Smooth muscle cell (in vitro differentiated cells): ENCODE results near the gene DAB2IP. TPM values are rescaled to one million over a fixed set of nuclear protein-coding genes. Genes with fewer than 3 reads are reported as not detected.

Experiments
- DNase-seq: peaks from one replicate; lab custom pipeline; 2025; ENCODE audit not compliant: unreplicated experiment; lab: John Stamatoyannopoulos, UW
- H2AFZ ChIP-seq: fragments of 200-600 bp; sonication (generic); 2 replicates; pipeline ENCODE4 v1.6.0; 2016; ENCODE audit warnings: antibody characterized with exemption, low read depth, mild to moderate bottlenecking
- H3F3A ChIP-seq: fragments of 200-600 bp; sonication (generic); 2 replicates; pipeline ENCODE4 v1.6.0; 2017; ENCODE audit warnings: antibody characterized with exemption, low read depth
- H3K27ac ChIP-seq: fragments of 200-600 bp; sonication (generic); 2 replicates; pipeline ENCODE4 v1.5.1; 2016; ENCODE audit warnings: low read depth, mild to moderate bottlenecking
- H3K27me3 ChIP-seq: fragments of 200-600 bp; sonication (generic); 2 replicates; pipeline ENCODE4 v1.6.1; 2016; ENCODE audit warnings: low read depth, mild to moderate bottlenecking
- H3K36me3 ChIP-seq: fragments of 200-600 bp; sonication (generic); 2 replicates; pipeline ENCODE4 v1.5.1; 2016; ENCODE audit warnings: low read depth
- H3K4me1 ChIP-seq: fragments of 200-600 bp; sonication (generic); 2 replicates; pipeline ENCODE4 v1.5.1; 2016; ENCODE audit warnings: low read depth
- H3K4me2 ChIP-seq: fragments of 200-600 bp; sonication (generic); 2 replicates; pipeline ENCODE4 v1.6.0; 2016; ENCODE audit warnings: mild to moderate bottlenecking
- H3K4me3 ChIP-seq: fragments of 200-600 bp; sonication (generic); 2 replicates; pipeline ENCODE4 v1.5.1; 2016; ENCODE audit warnings: mild to moderate bottlenecking
- H3K79me2 ChIP-seq: fragments of 200-600 bp; sonication (generic); 2 replicates; pipeline ENCODE4 v1.6.0; 2016; ENCODE audit warnings: low read depth, mild to moderate bottlenecking
- H3K9ac ChIP-seq: fragments of 200-600 bp; sonication (generic); 2 replicates; pipeline ENCODE4 v1.6.0; 2016; ENCODE audit warnings: low read depth
- H3K9me3 ChIP-seq: fragments of 200-600 bp; sonication (generic); replicated peaks from 2 replicates; pipeline ENCODE4 v1.5.1; 2016; ENCODE audit warnings: low read depth
- H4K20me1 ChIP-seq: fragments of 200-600 bp; sonication (generic); 2 replicates; pipeline ENCODE4 v1.6.0; 2016; ENCODE audit warnings: low read depth
- CTCF ChIP-seq: fragments of 200-600 bp; sonication (generic); IDR thresholded peaks from 2 replicates; pipeline ENCODE4 v1.5.1; 2017; ENCODE audit warnings: borderline replicate concordance, mild to moderate bottlenecking, antibody characterized with exemption; ENCODE audit not compliant: insufficient read depth, poor library complexity, severe bottlenecking
- WGBS: methylation state at CpG from one replicate; pipeline ENCODE4 v1.1.7; 2016; ENCODE audit warnings: low lambda C conversion rate; 5-methylcytosine and 5-hydroxymethylcytosine counted together
- polyA plus RNA-seq: library from polyadenylated mRNA; unstranded; fragments of >200 nt; fragmentation: Nextera tagmentation; extraction: Ambion mirVana; gene quantifications from 2 replicates; pipeline ENCODE4 v1.2.1, GENCODE V29; 2016
- total RNA-seq: library from RNA; depleted of rRNA; stranded (reverse); fragments of >200 nt; gene quantifications from 2 replicates; pipeline ENCODE4 v1.2.3, GENCODE V29; 2014

The DAB2IP gene
- total and polyA plus RNA-seq, 2 experiments from 2014 or later = 10.4 to 15.5 TPM

GRCh38 chr9:121817476-121817875 lies 166.0 kb downstream of the DAB2IP start:
- 85% methylated on average over 9 of the region's 9 CpGs for WGBS
- H3K9ac ChIP-seq = no peak overlapping the region
- no peak overlapping the region for H3K4me3 ChIP-seq
- no peak for TF ChIP-seq CTCF
- H3K9me3 ChIP-seq = no peaks in the 10 kb centered on the region
- H3F3A ChIP-seq = no peaks in the 10 kb centered on the region
- H2AFZ ChIP-seq = no peak overlapping the region
- no peaks in the 10 kb centered on the region for H4K20me1 ChIP-seq
- peaks cover 12% of the 10 kb centered on the region for H3K4me1 ChIP-seq
- no peaks in the 10 kb centered on the region for H3K36me3 ChIP-seq
- H3K27ac ChIP-seq = no peak overlapping the region
- peaks cover 18% of the 10 kb centered on the region for H3K27me3 ChIP-seq
- H3K4me2 ChIP-seq = no peak overlapping the region
- DNase-seq = no peak
- no peaks in the 10 kb centered on the region for H3K79me2 ChIP-seq

DNA sequence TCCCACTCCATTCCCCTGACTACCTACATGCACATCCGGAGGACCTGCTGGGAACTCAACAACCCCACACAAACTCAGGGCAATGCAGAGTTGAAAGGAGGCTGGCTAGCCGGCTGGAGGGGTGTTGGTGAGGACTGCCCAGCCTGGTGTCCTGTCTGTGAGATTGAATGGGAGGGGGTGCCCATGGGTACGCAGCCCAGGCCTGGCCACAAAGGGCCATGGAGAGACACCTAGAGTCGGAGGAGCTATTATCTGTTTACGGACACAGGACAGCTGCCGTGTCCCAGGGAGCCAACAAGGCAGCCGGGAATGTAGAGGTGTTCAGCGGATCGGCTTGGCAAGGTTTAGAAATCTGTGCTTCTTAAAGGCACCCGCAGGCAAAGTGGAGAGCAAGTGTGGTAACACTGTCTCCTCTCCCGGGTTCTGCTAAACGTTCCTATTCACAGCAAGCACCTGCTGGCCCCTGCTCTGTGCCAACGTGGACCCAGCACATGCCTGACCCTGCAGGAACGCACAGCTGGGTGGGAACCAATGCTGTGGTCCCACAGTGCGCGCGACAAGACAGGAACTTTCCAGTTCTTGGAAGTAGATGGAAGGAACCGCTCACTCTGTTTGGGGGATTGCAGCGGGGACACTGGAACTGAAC lies 166.7 kb downstream of the DAB2IP start:
- Histone ChIP-seq H3F3A (no peaks in the 10 kb centered on the region), H4K20me1 (no peaks in the 10 kb centered on the region), H3K9me3 (no peaks in the 10 kb centered on the region), H3K36me3 (no peaks in the 10 kb centered on the region), H2AFZ (no peak overlapping the region), H3K9ac (no peak overlapping the region), H3K4me2 (no peak overlapping the region), H3K27ac (no peak overlapping the region), H3K27me3 (peaks cover 18% of the 10 kb centered on the region), H3K4me3 (no peak overlapping the region), H3K79me2 (no peaks in the 10 kb centered on the region), H3K4me1 (peaks cover 12% of the 10 kb centered on the region)
- TF ChIP-seq CTCF = no peak
- 86% methylated on average over 19 of the region's 19 CpGs for WGBS
- DNase-seq = no peak

DNA sequence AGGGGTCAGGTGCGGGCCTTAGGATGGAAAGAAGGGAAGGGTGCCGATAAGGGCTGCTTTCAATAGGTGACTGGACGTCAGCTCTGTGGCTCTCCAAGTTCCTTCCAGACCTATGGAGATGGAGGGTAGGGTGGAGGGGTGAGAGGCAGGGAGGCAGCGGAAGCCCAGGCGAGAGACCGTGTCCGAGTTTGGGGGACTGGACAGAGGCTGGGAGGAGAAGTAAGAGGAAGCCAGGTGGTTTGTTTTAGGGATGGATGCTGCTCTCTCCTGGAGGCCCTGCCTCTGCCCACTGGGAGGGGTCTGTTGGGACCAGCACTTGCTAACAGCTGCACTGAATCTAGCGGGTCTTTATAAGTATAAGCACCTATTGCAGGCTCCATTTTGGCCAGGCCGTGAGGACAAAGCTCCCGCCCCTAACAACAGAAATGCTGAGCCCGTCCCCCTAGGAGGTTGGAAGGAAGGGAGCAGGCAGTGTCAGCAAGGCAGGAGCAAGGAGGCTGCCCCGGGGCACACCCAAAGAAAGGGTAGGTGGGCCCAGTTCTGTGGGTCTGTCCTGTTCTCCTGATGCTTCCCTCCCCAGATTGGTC lies 167.5 kb downstream of the DAB2IP start:
- Histone ChIP-seq H4K20me1 (no peaks in the 10 kb centered on the region), H3K4me1 (peaks cover 12% of the 10 kb centered on the region), H3K4me3 (no peak overlapping the region), H3K79me2 (no peaks in the 10 kb centered on the region), H3K4me2 (peak overlapping the region; percentile 81), H2AFZ (no peak overlapping the region), H3K27ac (no peak overlapping the region), H3K27me3 (peaks cover 18% of the 10 kb centered on the region), H3K36me3 (no peaks in the 10 kb centered on the region), H3F3A (no peaks in the 10 kb centered on the region), H3K9ac (no peak overlapping the region), H3K9me3 (no peaks in the 10 kb centered on the region)
- no peak for TF ChIP-seq CTCF
- DNase-seq = no peak
- 89% methylated on average over 12 of the region's 12 CpGs for WGBS
